K562 (cell line): ENCODE measurements around the gene KLK11. TPM values are rescaled to one million over a fixed set of nuclear protein-coding genes. Genes with fewer than 3 reads are reported as not detected.

Experiments
- ATAC-seq: fragments of 200-7000 bp; cut with Tn5 transposase; 3 replicates; pipeline ENCODE4 v1.9.1; 2020; ENCODE audit warnings: moderate library complexity
- BruUV-seq: library from RNA; stranded (reverse); fragments of 400-500 nt; replicated peaks from 2 replicates; lab custom pipeline; 2021; lab: Mats Ljungman, UMichigan
- CTCF ChIA-PET: fragments of 300-600 bp; formaldehyde crosslinking; extraction: SDS; loops from one replicate; lab custom pipeline; 2021; ENCODE audit warnings: low intra/inter-chr PET ratio; lab: Yijun Ruan, JAX
- POLR2A ChIA-PET: fragments of 300-600, 350-650 bp; sonication (Branson Sonifier 250); formaldehyde crosslinking; extraction: SDS; loops from one replicate; lab custom pipeline; 2021; ENCODE audit warnings: antibody characterized with exemption, inconsistent platforms; lab: Yijun Ruan, JAX
- DNase-seq, 4 experiments: peaks; one replicate each; pipeline versions ENCODE4 v3.0.0 to v3.0.0-alpha.2; 2011 to 2018; ENCODE audit warnings: low spot score in 3 of 4, mixed read lengths in 3 of 4; ENCODE audit errors: extremely low read depth in 1 of 4
- FAIRE-seq: peaks from 2 replicates; lab custom pipeline; 2011; peaks lifted over from hg19 to GRCh38; lab: Jason Lieb, UNC
- H2AFZ ChIP-seq: 2 replicates; pipeline ENCODE4 v1.6.0; 2011; ENCODE audit warnings: low read depth, low read length, control low read depth, inconsistent platforms
- H3K27ac ChIP-seq: fragments of 200-600 bp; 3 replicates; pipeline ENCODE4 v1.8.0; 2011; ENCODE audit warnings: low read depth, mild to moderate bottlenecking, control low read depth, inconsistent platforms, low read length, moderate library complexity, mixed read lengths; ENCODE audit errors: extremely low read depth
- H3K27me3 ChIP-seq, 2 experiments: fragments of 300-600 bp in 1 of 2; 2 replicates in 1 of 2; 3 replicates in 1 of 2; pipeline versions ENCODE4 v1.6.0 to v1.8.0; 2011; ENCODE audit warnings: inconsistent platforms in 2 of 2, low read length in 2 of 2, mild to moderate bottlenecking in 1 of 2, mixed read lengths in 1 of 2, moderate library complexity in 1 of 2; ENCODE audit not compliant: control insufficient read depth in 2 of 2, insufficient read depth in 2 of 2
- H3K36me3 ChIP-seq: fragments of 300-600 bp; 3 replicates; pipeline ENCODE4 v1.8.0; 2011; ENCODE audit warnings: mild to moderate bottlenecking, low read length, inconsistent platforms; ENCODE audit not compliant: control insufficient read depth, insufficient read depth
- H3K4me1 ChIP-seq, 2 experiments: fragments of 200-600 bp in 1 of 2; replicated peaks in 1 of 2; 2 replicates in 1 of 2; 3 replicates in 1 of 2; pipeline versions ENCODE4 v1.5.1 to v1.8.0; 2011; ENCODE audit warnings: inconsistent platforms in 2 of 2, low read length in 2 of 2, mild to moderate bottlenecking in 1 of 2, mixed read lengths in 1 of 2, moderate library complexity in 1 of 2; ENCODE audit not compliant: control insufficient read depth in 2 of 2, insufficient read depth in 2 of 2
- H3K4me2 ChIP-seq: 2 replicates; pipeline ENCODE4 v1.6.1; 2011; ENCODE audit warnings: low read length, control low read depth, inconsistent platforms, mixed read lengths; ENCODE audit not compliant: insufficient read depth
- H3K4me3 ChIP-seq: fragments of 200-600 bp; sonication (generic), shearing (Covaris generic); 2 replicates; pipeline ENCODE4 v1.5.1; 2016; ENCODE audit warnings: control low read depth, inconsistent platforms
- H3K79me2 ChIP-seq: fragments of 200-600 bp; 3 replicates; pipeline ENCODE4 v1.8.0; 2011; ENCODE audit warnings: low read length, inconsistent platforms; ENCODE audit not compliant: control insufficient read depth, insufficient read depth
- H3K9ac ChIP-seq, 2 experiments: 2 replicates each; pipeline versions ENCODE4 v1.6.0 to v1.6.1; 2011; ENCODE audit warnings: low read depth in 2 of 2, low read length in 2 of 2, control low read depth in 1 of 2, inconsistent platforms in 1 of 2, mild to moderate bottlenecking in 1 of 2, mixed read lengths in 1 of 2; ENCODE audit not compliant: insufficient read depth in 1 of 2
- H3K9me1 ChIP-seq: one replicate; pipeline ENCODE4 v1.6.0; 2011; ENCODE audit warnings: inconsistent platforms, mild to moderate bottlenecking, low read length, moderate library complexity; ENCODE audit not compliant: control insufficient read depth, insufficient read depth
- H3K9me3 ChIP-seq: replicated peaks from 2 replicates; pipeline ENCODE4 v1.5.1; 2011; ENCODE audit warnings: low read depth, low read length, inconsistent platforms; ENCODE audit not compliant: control insufficient read depth, insufficient read depth
- H4K20me1 ChIP-seq: replicated peaks from 2 replicates; pipeline ENCODE4 v1.6.1; 2011; ENCODE audit warnings: low read length, inconsistent platforms, mixed read lengths; ENCODE audit not compliant: control insufficient read depth, insufficient read depth
- ARID2 ChIP-seq: fragments of 450-650 bp; IDR thresholded peaks from 2 replicates; pipeline ENCODE4 v1.6.1; 2017; ENCODE audit warnings: antibody characterized with exemption, mild to moderate bottlenecking
- CBFB ChIP-seq: sonication (generic); formaldehyde crosslinking; IDR thresholded peaks from 2 replicates; pipeline ENCODE4 v1.4.0; 2020; ENCODE audit warnings: mild to moderate bottlenecking, missing genetic modification reagents
- CBX1 ChIP-seq: sonication (generic); IDR thresholded peaks from 2 replicates; pipeline ENCODE4 v1.6.1; 2016; ENCODE audit warnings: antibody characterized with exemption, low read depth, mild to moderate bottlenecking
- CXXC5 ChIP-seq: fragments of 250-450 bp; sonication (Bioruptor Pico); IDR thresholded peaks from 2 replicates; pipeline ENCODE4 v1.8.0; 2022; ENCODE audit warnings: inconsistent platforms, mild to moderate bottlenecking, moderate library complexity
- HNRNPLL ChIP-seq: fragments of 200-400 bp; formaldehyde crosslinking; IDR thresholded peaks from 2 replicates; pipeline ENCODE4 v1.6.1; 2017; ENCODE audit warnings: low read length, low read depth, mild to moderate bottlenecking; ENCODE audit not compliant: poor library complexity, severe bottlenecking
- MEF2A ChIP-seq: IDR thresholded peaks from 2 replicates; pipeline ENCODE4 v1.6.1; 2011; ENCODE audit warnings: low read depth, mild to moderate bottlenecking, low read length, moderate library complexity; ENCODE audit not compliant: control insufficient read depth
- NFE2L1 ChIP-seq: fragments of 450-650 bp; IDR thresholded peaks from 2 replicates; pipeline ENCODE4 v1.6.1; 2016; ENCODE audit warnings: missing genetic modification characterization, low read depth, mild to moderate bottlenecking, missing compliant biosample characterization, moderate library complexity, borderline replicate concordance
- SIRT6 ChIP-seq: IDR thresholded peaks from one replicate; pipeline ENCODE4 v1.6.1; 2012; ENCODE audit warnings: low read depth, mild to moderate bottlenecking, control low read depth, inconsistent platforms, low read length, moderate library complexity
- STAT6 ChIP-seq: sonication (generic); formaldehyde crosslinking; IDR thresholded peaks from 2 replicates; pipeline ENCODE4 v1.8.1; 2023; ENCODE audit warnings: mild to moderate bottlenecking, missing genetic modification reagents
- ZNF512 ChIP-seq: IDR thresholded peaks from 2 replicates; pipeline ENCODE4 v1.6.1; 2016; ENCODE audit warnings: missing genetic modification characterization, missing compliant biosample characterization
- ZNF589 ChIP-seq: fragments of 200-800 bp; sonication (Bioruptor generic); IDR thresholded peaks from 2 replicates; pipeline ENCODE4 v1.6.1; 2016; ENCODE audit warnings: low read depth, missing genetic modification characterization, missing compliant biosample characterization
- ZSCAN29 ChIP-seq: fragments of 450-650 bp; IDR thresholded peaks from 2 replicates; pipeline ENCODE4 v1.6.1; 2017
- WGBS: fragments of 100-300 bp; shearing (Covaris generic); methylation state at CpG from one replicate; pipeline ENCODE4 v1.1.6; 2016; ENCODE audit warnings: low coverage, mixed read lengths; ENCODE audit not compliant: insufficient coverage; ENCODE audit errors: missing lambda C conversion rate; 5-methylcytosine and 5-hydroxymethylcytosine counted together
- in situ Hi-C: fragments of 300-500 bp; cut with MboI; formaldehyde crosslinking; loops from 4 replicates; pipeline ENCODE4 v1.15.0; 2018; ENCODE audit warnings: inconsistent platforms, mixed read lengths
- intact Hi-C: fragments of 100-400 bp; cut with micrococcal nuclease; formaldehyde crosslinking; loops from 2 replicates; pipeline ENCODE4 v1.14.2; 2022
- polyA plus RNA-seq, 8 experiments: library from polyadenylated mRNA; depleted of rRNA in 4 of 8; stranded (reverse) in 5 of 8; unstranded in 3 of 8; fragments of >200 nt; fragmentation: Nextera tagmentation in 2 of 8; fragmentation: Illumina TruSeq in 1 of 8; extraction: Ambion mirVana in 2 of 8; extraction: Trizol in 1 of 8; gene quantifications; 2 replicates each; pipeline versions ENCODE4 v1.2.1 to v1.2.3, GENCODE V29; 2011 to 2014; ENCODE audit warnings: inconsistent platforms in 1 of 8, missing spikeins in 1 of 8
- total RNA-seq, 7 experiments: library from RNA; depleted of rRNA in 6 of 7; stranded (reverse); fragments of >200 nt in 6 of 7; fragmentation: Illumina TruSeq in 2 of 7; extraction: Trizol in 2 of 7; gene quantifications; 2 replicates each; pipeline versions ENCODE4 v1.2.1 to v1.2.3, GENCODE V29; 2011 to 2021; ENCODE audit warnings: low replicate concordance in 1 of 7

Gene KLK11
- total and polyA plus RNA-seq, 9 of the 15 experiments (the other 6 are each of a cell fraction or from before 2014, with no cell fraction given): not detected

- DNase-seq (no peak), FAIRE-seq (no peak), ATAC-seq (no peak)
- Histone ChIP-seq H3K79me2 (no peaks in the 10 kb centered on the region), H3K4me3 (no peak overlapping the region), H3K4me1 (peaks cover 4 to 9% of the 10 kb centered on the region in 2 experiments; a peak in 4 of 5 replicates), H2AFZ (no peak overlapping the region), H3K27me3 (peaks cover 25 to 68% of the 10 kb centered on the region in 2 experiments), H3K27ac (no peak overlapping the region), H3K36me3 (no peaks in the 10 kb centered on the region), H4K20me1 (0 out of 2 replicates have a peak, but pooled peaks cover 8% of the 10 kb centered on the region), H3K9me3 (no peaks in the 10 kb centered on the region), H3K9me1 (no peaks in the 10 kb centered on the region), H3K4me2 (no peak overlapping the region), H3K9ac (no peak overlapping the region)
- in situ Hi-C loops: loop anchor here (5.0 kb wide), 1 partner anchor 67 kb away; no protein-coding TSS in a partner anchor
- no peak for TF ChIP-seq ZSCAN29
- no peak for TF ChIP-seq STAT6
- no peak for TF ChIP-seq NFE2L1
- no peak for TF ChIP-seq CBX1
- TF ChIP-seq ZNF512 (tag): no peak
- no peak for TF ChIP-seq CXXC5 (CRISPR knock-in tag)
- no peak for TF ChIP-seq HNRNPLL
- TF ChIP-seq MEF2A: no peak
- no peak for TF ChIP-seq SIRT6
- no peak for TF ChIP-seq ZNF589 (CRISPR knock-in tag)
- no peak for TF ChIP-seq CBFB (CRISPR knock-in tag)
- no peak for TF ChIP-seq ARID2
- CTCF ChIA-PET: no interaction called here
- WGBS: 4% methylated on average over 5 of the region's 5 CpGs
- no TSS peak for BruUV-seq
- POLR2A ChIA-PET: interaction anchor here (0.6 kb wide), 1 partner anchor 96 kb away, joined by 3 read pairs; no protein-coding TSS in a partner anchor
- intact Hi-C loops: no loop called here
Observed at GRCh38 chr19:51024924-51025323, 1.5 kb downstream of the KLK11 start.
